Measurements from ENCODE around the gene UTP11.
A peak's percentile ranks its signal among the peaks of the same experiment; 100 is the strongest.

Gene UTP11

GRCh38 chr1:38071312-38072256, 59.0 kb downstream of the UTP11 start:
- in situ Hi-C loops (cut with MboI; ENCODE audit: low sequenced_read_pairs, unreplicated experiment): no loop called here
- DNase-seq (ENCODE audit: low spot score): peak; percentile 73
- peak; percentile 44 for TF ChIP-seq CTCF (IDR thresholded peaks at IDR 0.05; ENCODE audit: borderline replicate concordance, control extremely low read depth, extremely low read depth, insufficient read depth, missing control alignments)

GRCh38 chr1:38072858-38073257, 60.3 kb downstream of the UTP11 start:
- no peak for DNase-seq (ENCODE audit: low spot score)
- no peak for TF ChIP-seq CTCF (IDR thresholded peaks at IDR 0.05; ENCODE audit: borderline replicate concordance, control extremely low read depth, extremely low read depth, insufficient read depth, missing control alignments)
- in situ Hi-C loops (cut with MboI; ENCODE audit: low sequenced_read_pairs, unreplicated experiment): no loop called here

GRCh38 chr1:38073534-38074301, 61.2 kb downstream of the UTP11 start:
- in situ Hi-C loops (cut with MboI; ENCODE audit: low sequenced_read_pairs, unreplicated experiment): no loop called here
- DNase-seq (ENCODE audit: low spot score): no peak
- TF ChIP-seq CTCF (IDR thresholded peaks at IDR 0.05; ENCODE audit: borderline replicate concordance, control extremely low read depth, extremely low read depth, insufficient read depth, missing control alignments): no peak

- TF ChIP-seq CTCF (IDR thresholded peaks at IDR 0.05; ENCODE audit: borderline replicate concordance, control extremely low read depth, extremely low read depth, insufficient read depth, missing control alignments): no peak
- DNase-seq (ENCODE audit: low spot score): no peak
- in situ Hi-C loops (cut with MboI; ENCODE audit: low sequenced_read_pairs, unreplicated experiment): no loop called here
These were observed 61.8 kb downstream of the UTP11 start for GRCh38 chr1:38074302-38074677.

Data from GM13976 (cell line).